ENCODE results near the gene DBF4B. TPM values are rescaled to one million over a fixed set of nuclear protein-coding genes. Genes with fewer than 3 reads are reported as not detected.
A peak's percentile ranks its signal among the peaks of the same experiment; 100 is the strongest.

Gene DBF4B
- total RNA-seq, 3 donors from 2014 or later = 2.3 to 7.5 (median 3.2) TPM

DNA sequence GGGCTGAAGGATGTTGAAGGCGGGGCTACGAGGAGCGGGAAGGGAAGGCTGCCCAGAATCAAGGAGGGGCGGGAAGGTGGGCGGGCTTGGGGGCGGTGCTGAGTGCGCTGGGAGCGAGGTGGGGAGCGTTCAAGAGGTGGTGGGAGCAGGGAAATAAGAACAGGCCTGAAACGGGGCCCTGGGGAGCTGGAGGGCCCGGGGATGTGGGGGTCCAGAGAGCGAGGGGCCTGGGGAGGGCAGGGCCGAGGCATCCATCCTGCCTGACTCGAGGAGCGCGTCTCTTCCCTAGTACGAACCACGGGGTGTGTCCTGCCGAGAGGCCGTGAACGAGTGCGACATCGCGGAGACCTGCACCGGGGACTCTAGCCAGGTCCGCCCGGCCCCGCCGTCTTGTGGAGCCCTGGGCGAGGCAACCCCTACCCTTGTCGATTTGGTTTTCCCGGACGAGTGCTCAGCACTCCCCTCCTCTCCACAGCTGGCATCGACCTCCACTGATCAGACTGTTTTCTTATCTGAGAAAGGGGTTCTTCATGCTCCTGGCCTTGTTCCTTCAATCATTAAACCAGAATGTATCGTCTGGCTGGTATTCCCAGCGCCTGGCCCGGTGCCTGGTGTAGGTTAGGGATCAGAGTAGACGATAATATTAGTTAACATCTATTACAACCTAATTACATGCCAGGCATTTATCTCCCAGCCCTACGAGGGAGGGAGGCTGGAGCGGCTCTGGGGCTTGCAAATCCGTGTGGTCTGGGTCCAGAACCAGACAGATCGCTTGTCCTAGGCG lies 67.6 kb downstream of the DBF4B start:
- TF ChIP-seq, protein P1, sequence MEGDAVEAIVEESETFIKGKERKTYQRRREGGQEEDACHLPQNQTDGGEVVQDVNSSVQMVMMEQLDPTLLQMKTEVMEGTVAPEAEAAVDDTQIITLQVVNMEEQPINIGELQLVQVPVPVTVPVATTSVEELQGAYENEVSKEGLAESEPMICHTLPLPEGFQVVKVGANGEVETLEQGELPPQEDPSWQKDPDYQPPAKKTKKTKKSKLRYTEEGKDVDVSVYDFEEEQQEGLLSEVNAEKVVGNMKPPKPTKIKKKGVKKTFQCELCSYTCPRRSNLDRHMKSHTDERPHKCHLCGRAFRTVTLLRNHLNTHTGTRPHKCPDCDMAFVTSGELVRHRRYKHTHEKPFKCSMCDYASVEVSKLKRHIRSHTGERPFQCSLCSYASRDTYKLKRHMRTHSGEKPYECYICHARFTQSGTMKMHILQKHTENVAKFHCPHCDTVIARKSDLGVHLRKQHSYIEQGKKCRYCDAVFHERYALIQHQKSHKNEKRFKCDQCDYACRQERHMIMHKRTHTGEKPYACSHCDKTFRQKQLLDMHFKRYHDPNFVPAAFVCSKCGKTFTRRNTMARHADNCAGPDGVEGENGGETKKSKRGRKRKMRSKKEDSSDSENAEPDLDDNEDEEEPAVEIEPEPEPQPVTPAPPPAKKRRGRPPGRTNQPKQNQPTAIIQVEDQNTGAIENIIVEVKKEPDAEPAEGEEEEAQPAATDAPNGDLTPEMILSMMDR (IDR thresholded peaks at IDR 0.05) = no peak
- no peak for TF ChIP-seq POLR2A (IDR thresholded peaks at IDR 0.05)
- TF ChIP-seq POLR2AphosphoS5 (IDR thresholded peaks at IDR 0.05) = no peak
- H3K4me3 ChIP-seq = peak overlapping the region; percentile 39 to 73 (median 62)
- intact Hi-C loops (cut with DNase I; ENCODE audit: low total_unique reads) = no loop called here
- peak overlapping the region; percentile 62 to 76 for H3K27ac ChIP-seq
- DNase-seq (ENCODE audit: low spot score in 2 of 2) = no peak
- H3K36me3 ChIP-seq = no peaks in the 10 kb centered on the region
- H3K9me3 ChIP-seq = no peaks in the 10 kb centered on the region
- H3K4me1 ChIP-seq = no peaks in the 10 kb centered on the region
- no peaks in the 10 kb centered on the region for H3K27me3 ChIP-seq

DNA sequence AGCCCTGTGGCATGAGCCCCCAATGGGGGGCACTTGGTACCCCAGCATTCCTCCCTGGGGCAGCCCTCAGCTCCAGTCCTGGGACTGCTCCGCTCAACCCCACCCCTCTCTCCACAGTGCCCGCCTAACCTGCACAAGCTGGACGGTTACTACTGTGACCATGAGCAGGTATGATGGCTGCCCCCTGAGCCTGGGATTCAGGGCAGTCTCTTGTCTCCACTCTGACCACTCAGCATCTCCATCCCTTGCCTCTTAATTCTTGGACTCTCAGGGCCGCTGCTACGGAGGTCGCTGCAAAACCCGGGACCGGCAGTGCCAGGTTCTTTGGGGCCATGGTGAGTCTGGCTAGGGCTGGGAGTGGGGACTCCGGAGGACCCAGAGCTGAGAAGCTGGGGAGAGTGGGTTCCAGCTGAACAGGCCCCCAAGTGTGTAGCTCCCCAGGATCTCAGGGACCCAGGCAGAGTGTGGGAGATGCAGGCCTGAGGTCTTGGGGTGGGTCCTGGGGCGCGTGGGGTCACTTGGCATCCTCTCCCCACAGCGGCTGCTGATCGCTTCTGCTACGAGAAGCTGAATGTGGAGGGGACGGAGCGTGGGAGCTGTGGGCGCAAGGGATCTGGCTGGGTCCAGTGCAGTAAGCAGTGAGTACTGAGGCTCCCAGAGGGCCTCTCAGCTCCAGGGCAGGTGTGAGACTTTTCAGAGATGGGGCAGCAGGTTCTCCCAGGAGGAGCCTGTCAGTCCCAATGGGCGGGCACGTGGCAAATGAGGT lies 68.3 kb downstream of the DBF4B start:
- Histone ChIP-seq H3K36me3 (no peaks in the 10 kb centered on the region), H3K27ac (no peak overlapping the region), H3K4me3 (peak overlapping the region in 1 of 3 donors; percentile 73), H3K4me1 (no peaks in the 10 kb centered on the region), H3K9me3 (no peaks in the 10 kb centered on the region), H3K27me3 (no peaks in the 10 kb centered on the region)
- intact Hi-C loops (cut with DNase I; ENCODE audit: low total_unique reads) = no loop called here
- TF ChIP-seq POLR2AphosphoS5 (IDR thresholded peaks at IDR 0.05) (no peak), POLR2A (IDR thresholded peaks at IDR 0.05) (no peak)
- TF ChIP-seq, protein P1 (IDR thresholded peaks at IDR 0.05) = no peak
- DNase-seq (ENCODE audit: low spot score in 2 of 2) = no peak

DNA sequence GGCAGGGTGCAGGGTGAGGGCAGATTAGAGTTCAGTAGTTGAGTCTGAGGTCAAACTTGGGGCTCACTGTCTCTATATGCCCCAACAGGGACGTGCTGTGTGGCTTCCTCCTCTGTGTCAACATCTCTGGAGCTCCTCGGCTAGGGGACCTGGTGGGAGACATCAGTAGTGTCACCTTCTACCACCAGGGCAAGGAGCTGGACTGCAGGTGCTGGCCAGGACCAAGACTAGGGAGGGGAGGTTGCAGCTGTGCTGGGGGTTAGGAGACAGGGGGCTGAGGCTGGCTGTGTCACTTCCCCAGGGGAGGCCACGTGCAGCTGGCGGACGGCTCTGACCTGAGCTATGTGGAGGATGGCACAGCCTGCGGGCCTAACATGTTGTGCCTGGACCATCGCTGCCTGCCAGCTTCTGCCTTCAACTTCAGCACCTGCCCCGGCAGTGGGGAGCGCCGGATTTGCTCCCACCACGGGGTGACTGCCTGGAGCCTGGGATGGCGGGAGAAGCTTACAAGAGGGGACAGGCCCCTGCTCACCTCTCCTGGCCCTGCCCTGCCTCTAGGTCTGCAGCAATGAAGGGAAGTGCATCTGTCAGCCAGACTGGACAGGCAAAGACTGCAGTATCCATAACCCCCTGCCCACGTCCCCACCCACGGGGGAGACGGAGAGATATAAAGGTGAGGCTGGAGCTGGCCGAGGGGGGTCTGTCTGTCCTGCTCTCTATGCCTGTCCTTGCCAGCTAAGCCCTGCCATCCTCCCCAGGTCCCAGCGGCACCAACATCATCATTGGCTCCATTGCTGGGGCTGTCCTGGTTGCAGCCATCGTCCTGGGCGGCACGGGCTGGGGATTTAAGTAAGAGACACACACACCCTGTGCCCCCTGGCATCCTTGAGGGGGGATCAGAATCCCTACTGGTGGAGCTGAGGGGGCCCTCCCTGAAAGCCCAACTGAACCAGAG lies 69.2 kb downstream of the DBF4B start:
- no peak for DNase-seq (ENCODE audit: low spot score in 2 of 2)
- TF ChIP-seq POLR2AphosphoS5 (IDR thresholded peaks at IDR 0.05) = no peak
- TF ChIP-seq, protein P1 (IDR thresholded peaks at IDR 0.05) = no peak
- Histone ChIP-seq H3K9me3 (no peaks in the 10 kb centered on the region), H3K4me3 (no peak overlapping the region), H3K27ac (no peak overlapping the region), H3K27me3 (no peaks in the 10 kb centered on the region), H3K36me3 (no peaks in the 10 kb centered on the region), H3K4me1 (no peaks in the 10 kb centered on the region)
- intact Hi-C loops (cut with DNase I; ENCODE audit: low total_unique reads) = no loop called here

DNA sequence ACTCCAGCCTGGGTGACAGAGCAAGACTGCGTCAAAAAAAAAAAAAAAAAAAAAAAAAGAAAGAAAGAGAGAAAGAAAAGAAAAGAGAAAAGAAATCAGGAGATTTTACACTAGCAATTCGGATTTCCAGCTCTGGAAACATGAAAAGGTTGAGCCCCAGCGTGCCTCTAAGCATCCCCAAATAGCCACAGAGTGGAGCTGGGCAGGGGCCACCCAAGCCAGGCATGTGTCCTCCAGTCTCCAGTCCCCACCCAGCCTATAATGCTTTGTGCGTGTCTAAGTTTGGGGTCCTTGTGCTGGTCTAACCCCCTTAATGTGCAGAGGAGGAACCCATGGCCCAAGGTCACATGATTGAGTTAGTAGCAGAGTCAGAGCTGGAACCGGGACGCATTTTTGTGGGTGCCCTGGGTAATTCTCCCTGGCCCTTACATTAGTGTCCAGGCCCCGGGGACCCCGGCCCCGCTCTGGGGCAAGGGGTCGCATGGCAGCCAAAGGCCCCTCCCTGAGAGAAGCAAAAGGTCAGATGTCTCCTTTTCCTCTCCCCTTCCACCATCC lies 70.3 kb downstream of the DBF4B start:
- Histone ChIP-seq H3K9me3 (no peaks in the 10 kb centered on the region), H3K36me3 (no peaks in the 10 kb centered on the region), H3K4me1 (no peaks in the 10 kb centered on the region), H3K27ac (no peak overlapping the region), H3K4me3 (peak overlapping the region in 2 of 3 donors; percentile 44 to 59), H3K27me3 (no peaks in the 10 kb centered on the region)
- TF ChIP-seq POLR2A (IDR thresholded peaks at IDR 0.05) (no peak), POLR2AphosphoS5 (IDR thresholded peaks at IDR 0.05) (no peak)
- TF ChIP-seq, protein P1 (IDR thresholded peaks at IDR 0.05) = no peak
- no peak for DNase-seq (ENCODE audit: low spot score in 2 of 2)
- intact Hi-C loops (cut with DNase I; ENCODE audit: low total_unique reads) = no loop called here
